ENCODE measurements around the gene EXTL1.
"Not testable (repeated sequence)": the region's sequence is repeated elsewhere in the genome, so short reads cannot be mapped to it uniquely, and the experiment has no call there.

The EXTL1 gene

GRCh38 chr1:25985171-25985570 is 36.4 kb upstream of the EXTL1 start:
- H3K27ac ChIP-seq = no peak overlapping the region

GRCh38 chr1:25985670-25986069 is 35.9 kb upstream of the EXTL1 start:
- H3K27ac ChIP-seq = no peak overlapping the region
- TF ChIP-seq ZFX (IDR thresholded peaks at IDR 0.05) = no peak
- TF ChIP-seq CTCF (conservative IDR thresholded peaks at IDR 0.05) = no peak

More at GRCh38 chr1:25985171-25985570, 36.4 kb upstream of the EXTL1 start:
- TF ChIP-seq ZFX (IDR thresholded peaks at IDR 0.05) (no peak), CTCF (conservative IDR thresholded peaks at IDR 0.05) (no peak)

- H3K27ac ChIP-seq = not testable (repeated sequence)
These were observed 34.8 kb upstream of the EXTL1 start for GRCh38 chr1:25986773-25987172.

- TF ChIP-seq ZFX (IDR thresholded peaks at IDR 0.05) (no peak), CTCF (conservative IDR thresholded peaks at IDR 0.05) (no peak)
- H3K27ac ChIP-seq = no peak overlapping the region
These were observed 33.6 kb upstream of the EXTL1 start for GRCh38 chr1:25987951-25988350.

GRCh38 chr1:25989440-25990234 is 31.9 kb upstream of the EXTL1 start:
- TF ChIP-seq ZFX (IDR thresholded peaks at IDR 0.05) (no peak), CTCF (conservative IDR thresholded peaks at IDR 0.05) (no peak)
- H3K27ac ChIP-seq = no peak overlapping the region

GRCh38 chr1:25990251-25990650 is 31.3 kb upstream of the EXTL1 start:
- no peak for TF ChIP-seq CTCF (conservative IDR thresholded peaks at IDR 0.05)
- no peak for TF ChIP-seq ZFX (IDR thresholded peaks at IDR 0.05)
- H3K27ac ChIP-seq = no peak overlapping the region

GRCh38 chr1:25990702-25991395 is 30.7 kb upstream of the EXTL1 start:
- TF ChIP-seq CTCF (conservative IDR thresholded peaks at IDR 0.05) (no peak), ZFX (IDR thresholded peaks at IDR 0.05) (no peak)
- no peak overlapping the region for H3K27ac ChIP-seq
